ENCODE results near the gene CETN1.

The CETN1 gene

DNA sequence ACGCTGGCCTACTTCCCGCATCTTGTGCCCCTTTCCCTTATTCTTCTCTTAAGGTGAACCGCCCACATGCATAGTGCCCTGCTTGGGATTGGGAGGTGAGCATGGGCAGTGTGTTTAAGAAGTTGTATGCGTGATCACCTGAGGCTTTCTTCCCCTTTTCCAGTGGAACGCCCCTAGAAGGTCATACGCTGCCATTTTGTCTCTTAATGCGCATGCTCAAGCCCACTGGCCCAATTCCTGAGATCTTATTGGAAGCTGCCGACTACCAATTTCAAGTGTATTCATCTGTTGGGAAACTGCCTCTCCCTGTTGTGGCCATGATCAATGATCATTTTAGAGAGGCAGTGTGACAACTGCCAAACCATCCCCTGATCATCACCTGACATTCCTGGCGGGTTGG, 3.3 kb upstream of the CETN1 start:
- DNase-seq (ENCODE audit: low read depth in 1 of 2, low spot score in 1 of 2) = no peak

DNA sequence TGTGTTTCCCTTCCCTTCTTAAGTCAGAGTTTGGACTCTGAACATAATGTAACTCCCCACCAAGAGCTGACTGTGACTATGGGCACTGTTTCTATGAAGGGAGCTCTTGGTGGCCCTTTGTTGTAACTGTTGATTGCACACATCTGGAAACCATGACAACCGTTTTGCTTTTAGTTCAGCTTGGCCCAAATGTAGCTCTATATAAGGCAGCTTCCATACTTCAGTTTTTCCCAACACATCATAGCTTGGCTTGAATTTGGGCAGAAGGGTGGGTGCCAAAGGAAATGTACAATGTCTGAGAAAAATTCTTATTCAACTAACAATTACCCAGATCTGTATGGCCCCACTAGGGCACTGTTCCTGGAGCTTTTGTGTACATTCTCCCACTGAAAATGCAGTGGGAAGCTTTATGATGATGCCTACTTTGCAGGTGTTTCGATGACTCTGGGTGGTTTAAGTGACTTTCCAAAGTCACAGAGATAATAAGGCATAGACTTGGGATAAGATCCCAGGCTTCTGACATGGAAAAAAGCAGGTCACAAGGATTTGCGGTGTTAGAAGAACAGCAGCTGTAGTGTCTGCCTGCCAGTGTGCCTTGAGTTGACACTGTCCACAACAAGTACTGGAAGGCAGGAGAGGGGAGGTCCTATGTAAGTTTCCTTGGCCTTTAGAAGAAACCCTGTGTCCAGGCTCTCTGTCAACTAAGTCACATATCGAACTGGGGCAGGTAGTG, 2.4 kb upstream of the CETN1 start:
- no peak for DNase-seq (ENCODE audit: low read depth in 1 of 2, low spot score in 1 of 2)

DNA sequence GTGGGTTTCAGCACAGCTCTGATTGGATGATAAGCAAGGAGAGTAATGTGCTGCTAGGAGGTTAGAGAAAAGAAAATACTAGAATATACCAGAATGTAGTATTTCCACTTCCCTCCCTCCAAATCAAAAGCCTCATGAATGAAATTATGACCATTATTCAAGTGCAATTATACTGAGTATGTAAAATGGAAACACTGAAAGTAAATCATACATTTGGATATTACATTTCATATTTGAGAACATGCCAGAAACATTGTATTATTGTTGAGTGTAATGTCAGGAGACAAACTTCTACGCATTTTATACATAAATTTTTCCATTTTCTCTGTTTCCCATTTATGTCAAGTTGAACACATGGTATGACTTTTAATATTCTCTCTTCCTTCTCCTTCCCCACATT, 942 bp upstream of the CETN1 start:
- DNase-seq (ENCODE audit: low read depth in 1 of 2, low spot score in 1 of 2) = no peak

DNA sequence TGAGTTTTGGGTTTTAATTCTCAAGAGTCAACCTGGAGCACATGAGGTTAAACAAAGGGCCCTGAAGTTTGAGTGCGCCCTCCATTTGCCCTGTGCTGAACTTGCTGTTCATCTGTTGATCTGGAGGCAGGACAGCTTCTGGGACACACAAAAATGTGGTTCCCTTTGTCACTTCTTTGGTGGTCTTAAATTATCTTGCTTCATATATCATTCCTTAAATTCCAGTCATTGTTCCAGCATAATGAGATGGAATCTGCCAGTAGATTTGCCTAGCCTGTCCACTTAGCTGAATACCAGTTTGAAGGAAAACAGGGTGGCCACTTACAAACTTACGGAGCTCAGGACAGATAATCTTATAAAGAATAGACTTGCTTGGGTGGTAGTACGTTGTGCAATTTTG, 916 bp downstream of the CETN1 start:
- no peak for DNase-seq (ENCODE audit: low read depth in 1 of 2, low spot score in 1 of 2)

DNA sequence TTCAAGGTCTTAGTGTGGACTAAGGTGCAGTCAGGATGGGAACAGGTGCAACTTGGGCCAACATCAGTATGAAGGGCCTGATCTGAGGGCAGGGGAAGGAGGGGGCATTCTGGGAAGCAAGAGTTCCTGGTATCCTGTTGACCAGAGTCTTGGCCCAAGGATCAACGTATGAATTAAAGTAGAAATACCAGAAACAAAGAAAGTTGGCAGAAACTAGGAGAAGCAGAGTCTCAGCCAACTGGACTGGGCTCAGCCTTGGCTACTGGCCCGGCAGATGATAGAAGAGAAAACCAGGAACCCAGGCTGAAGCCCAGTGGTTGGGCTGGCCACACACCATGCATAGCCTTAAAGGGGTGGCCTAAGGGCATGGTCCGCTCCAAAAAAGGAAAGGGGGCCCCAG, 2.3 kb downstream of the CETN1 start:
- no peak for DNase-seq (ENCODE audit: low read depth in 1 of 2, low spot score in 1 of 2)

DNA sequence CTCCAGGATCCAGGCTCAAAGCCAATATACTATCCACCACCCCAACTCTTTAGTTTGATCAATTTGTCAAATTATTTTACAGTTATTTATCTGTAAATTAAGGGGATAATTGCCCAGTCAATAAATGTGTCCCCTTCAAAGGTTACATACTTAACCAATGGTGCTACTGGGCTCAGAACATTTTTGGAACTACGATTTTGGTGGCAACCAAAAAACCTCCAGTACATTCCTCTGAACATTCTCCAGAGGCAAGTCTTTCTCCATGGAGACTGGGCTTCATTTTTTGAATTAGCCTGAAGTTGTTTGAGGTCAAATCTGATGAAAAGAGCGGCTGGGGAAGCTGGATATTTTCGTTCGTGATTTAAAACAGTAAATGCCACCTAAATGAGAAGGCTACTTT, 14.9 kb downstream of the CETN1 start:
- no peak for DNase-seq (ENCODE audit: low read depth in 1 of 2, low spot score in 1 of 2)

DNA sequence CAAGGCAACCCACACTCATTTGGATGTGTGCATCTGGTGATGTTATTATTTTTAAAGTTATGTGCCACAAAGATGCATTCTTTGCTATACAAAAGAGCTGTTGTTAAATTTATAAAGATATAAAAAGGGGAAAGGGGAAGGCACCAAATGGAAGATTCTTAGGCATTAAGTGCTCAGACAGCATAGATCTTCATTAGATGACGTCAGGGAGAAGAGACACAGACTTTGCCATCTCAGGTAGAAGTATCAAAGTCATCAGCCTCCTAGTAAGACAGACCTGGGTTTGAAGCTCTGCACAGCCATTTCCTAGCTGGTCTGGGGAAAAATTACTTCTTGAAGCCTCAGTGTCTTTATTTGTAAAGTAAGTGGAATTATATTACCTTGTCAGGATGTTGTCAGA, 15.4 kb downstream of the CETN1 start:
- DNase-seq (ENCODE audit: low read depth in 1 of 2, low spot score in 1 of 2) = no peak

DNA sequence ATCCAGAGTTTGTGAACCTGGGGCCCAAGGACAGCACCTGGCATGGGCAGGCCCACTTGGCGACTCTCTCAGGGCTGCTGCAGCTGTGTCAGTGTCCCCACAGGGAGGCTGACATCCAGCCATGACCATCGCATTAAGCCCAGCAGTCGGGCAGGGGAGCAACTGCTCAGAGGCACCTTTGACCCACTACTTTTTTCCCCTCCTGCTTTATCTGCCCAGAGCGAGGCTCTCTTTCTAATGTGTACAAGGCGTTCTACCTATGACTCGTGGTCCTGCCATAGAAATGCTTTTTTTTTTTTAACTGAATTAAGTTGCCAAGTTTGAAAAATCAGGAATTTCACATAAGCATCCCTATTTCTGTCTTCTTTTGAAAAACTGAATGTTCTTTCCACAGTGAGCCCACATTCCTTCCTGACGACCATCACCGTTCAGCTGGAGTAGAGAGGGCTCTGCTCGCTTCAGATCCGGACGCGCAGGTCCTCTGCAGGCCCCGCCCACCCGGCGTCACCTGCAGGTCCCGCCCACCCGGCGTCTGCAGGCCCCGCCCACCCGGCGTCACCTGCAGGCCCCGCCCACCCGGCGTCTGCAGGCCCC, 16.2 kb downstream of the CETN1 start:
- DNase-seq (ENCODE audit: low read depth in 1 of 2, low spot score in 1 of 2) = no peak

DNA sequence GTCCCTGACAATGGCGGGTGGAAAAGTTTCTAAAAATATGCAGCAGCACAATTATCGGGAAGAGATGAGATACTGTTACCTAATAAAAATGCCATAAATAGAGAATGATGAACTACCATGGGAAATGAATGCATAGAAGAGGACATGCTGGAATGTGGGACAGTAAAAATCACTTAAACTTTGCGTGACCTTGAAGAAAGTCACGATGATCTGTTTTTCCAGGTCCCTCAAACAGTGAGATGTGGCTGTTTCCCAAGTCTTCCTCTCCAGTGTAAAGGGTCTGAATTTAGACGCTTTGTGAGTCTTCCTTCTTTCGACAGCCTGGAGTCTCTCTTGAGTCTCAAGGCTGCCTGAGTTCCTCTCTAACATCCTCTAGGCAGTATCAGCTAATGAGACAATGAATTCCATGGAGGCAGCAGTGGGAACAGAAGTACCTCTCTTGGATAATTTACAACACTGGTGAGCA, 18.0 kb downstream of the CETN1 start:
- DNase-seq (ENCODE audit: low read depth in 1 of 2, low spot score in 1 of 2) = no peak

DNA sequence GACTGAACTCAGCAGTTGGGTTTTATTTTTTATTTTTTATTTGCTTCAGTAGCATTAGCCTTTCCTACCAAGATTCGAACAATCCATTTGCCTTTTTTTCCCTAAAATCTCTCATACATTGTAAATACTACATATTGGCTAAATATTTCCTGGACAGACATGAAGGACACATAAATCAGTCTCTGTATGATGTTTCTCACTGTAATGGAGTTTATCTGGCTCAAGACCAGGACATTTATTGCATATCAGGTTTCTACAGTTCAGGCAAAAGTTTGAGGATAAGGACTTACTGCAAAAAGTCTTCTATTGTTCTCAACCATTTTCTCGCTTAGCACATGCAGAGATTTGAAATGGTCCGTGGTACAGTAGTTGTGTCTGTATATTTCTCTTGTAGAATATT, 19.9 kb downstream of the CETN1 start:
- no peak for DNase-seq (ENCODE audit: low read depth in 1 of 2, low spot score in 1 of 2)

DNA sequence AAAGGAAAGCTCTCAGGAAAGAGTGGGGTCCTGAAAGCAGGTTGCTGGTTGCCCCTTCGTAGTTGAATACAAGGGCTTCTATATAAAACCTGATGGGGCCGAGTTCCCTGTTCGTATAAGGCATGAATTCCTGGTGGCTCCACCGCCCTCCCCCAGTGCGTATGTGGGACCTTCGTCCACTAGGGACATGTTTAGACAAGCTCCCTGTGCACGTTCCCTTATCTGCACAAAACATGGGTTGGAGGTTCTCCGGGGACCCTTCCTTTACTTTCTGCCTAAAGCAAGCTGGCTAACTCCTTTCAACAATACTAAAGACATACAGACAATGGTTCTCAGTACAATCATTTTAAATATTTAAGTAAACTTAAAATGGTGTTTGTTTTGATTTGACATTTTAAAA, 24.6 kb downstream of the CETN1 start:
- no peak for DNase-seq (ENCODE audit: low read depth in 1 of 2, low spot score in 1 of 2)

DNA sequence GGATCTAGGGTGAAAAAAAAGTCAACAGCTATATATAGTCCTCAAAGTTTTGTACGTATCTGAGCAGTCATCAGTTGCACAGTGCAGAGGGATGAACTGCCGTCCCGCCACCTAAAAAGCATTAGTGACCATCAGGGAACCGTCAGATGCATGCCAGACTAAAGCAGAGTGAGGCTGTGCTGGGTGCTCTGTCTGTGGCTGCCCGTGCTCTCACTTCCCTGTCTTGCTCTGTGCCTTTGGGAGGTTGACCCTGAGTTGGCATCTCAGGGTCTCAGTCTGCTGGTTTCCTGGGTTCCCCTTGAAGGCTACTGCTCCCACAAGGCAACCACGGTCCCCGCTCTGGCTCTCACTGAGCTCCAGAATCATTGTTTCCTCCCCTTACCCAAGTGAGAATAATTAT, 27.8 kb downstream of the CETN1 start:
- DNase-seq (ENCODE audit: low read depth in 1 of 2, low spot score in 1 of 2) = no peak

DNA sequence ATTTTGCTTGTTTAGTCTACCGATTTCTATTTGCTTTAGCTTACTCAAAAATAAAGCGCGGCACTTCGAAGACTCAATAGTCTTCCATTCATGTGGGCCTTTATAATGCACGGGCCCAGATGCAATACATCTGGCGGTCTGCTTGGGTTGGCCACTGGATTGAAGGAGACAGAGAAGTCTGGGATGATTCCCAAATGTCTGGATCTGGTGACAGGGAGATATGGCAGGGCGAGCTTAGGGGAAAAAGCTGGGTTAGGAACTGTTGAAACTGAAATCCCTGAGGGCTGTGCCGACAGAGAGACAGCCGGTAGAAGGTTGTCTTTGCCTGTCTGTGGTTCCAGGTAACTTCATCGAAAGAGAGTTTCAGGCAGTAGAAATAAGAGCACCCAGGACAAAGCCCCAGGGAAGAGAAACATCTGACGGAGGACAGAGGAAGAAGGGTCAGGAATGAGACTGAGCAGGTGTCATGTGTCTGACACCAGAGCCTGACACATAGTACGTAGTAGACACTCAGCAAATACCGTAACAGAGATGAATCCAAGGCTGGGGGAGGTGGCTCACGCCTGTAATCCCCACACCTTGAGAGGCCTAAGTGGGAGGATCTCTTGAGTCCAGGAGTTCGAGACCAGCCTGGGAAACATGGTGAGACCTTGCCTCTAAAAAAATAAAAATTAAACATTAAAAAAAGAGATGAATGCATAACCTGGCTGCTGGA, 30.2 kb downstream of the CETN1 start:
- DNase-seq (ENCODE audit: low read depth in 1 of 2, low spot score in 1 of 2) = no peak

DNA sequence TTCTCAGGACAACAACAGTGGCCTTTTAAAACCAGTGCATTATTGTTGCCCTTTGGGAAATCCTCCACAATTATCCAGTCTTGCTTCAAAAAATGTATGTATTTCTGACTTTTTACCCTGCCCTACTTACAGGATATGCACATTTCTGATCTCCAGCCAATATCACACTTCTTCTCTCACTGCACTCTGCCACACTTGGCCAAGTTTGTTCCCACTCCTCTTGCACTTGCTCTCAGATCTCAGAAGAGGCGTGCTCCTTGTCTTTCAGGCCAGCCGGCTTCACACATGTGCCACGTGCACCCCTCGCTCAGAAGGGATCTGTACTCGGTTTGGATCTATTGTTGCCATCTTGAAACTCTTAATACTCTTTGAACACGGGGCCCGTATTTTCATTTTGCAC, 32.0 kb downstream of the CETN1 start:
- no peak for DNase-seq (ENCODE audit: low read depth in 1 of 2, low spot score in 1 of 2)

DNA sequence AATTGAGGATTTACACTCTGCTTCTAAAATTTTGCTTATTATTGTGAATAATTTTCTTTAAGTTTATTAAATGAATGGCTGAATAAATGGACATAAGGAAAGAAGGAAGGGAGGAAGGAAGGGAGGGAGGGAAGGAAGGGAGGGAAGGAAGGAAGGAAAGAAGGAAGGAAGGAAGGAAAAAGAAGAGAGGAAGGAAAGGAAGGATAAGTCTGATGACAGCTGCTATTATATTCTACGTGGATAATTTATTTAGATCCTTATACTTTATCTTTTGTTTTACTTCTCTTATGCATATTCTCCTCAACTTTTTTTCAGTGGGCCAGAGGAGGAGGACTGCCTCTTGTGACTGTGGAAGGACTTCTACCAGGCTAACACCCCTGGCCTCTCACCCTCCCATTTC, 34.0 kb downstream of the CETN1 start:
- no peak for DNase-seq (ENCODE audit: low read depth in 1 of 2, low spot score in 1 of 2)

DNA sequence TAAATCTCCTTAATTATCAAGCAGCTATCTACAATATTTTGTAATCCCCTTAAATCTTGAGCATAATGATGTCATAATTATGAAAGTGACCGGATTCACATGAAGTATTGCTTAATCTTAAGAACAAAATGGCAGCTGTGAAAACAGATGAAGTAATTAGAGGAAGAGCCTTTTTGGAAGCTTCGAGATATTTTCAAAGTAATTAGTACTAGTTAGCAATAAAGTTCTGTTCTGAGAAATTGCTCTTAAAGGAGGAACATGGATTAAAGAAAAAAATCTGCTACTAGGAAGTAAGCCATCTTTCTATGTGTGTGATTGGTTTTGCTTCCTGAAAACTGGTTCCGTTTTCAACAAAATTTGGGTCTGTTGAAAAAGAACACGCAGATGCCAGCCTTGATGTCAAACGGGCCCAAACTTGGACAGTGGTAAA, 34.9 kb downstream of the CETN1 start:
- DNase-seq (ENCODE audit: low read depth in 1 of 2, low spot score in 1 of 2) = no peak

DNA sequence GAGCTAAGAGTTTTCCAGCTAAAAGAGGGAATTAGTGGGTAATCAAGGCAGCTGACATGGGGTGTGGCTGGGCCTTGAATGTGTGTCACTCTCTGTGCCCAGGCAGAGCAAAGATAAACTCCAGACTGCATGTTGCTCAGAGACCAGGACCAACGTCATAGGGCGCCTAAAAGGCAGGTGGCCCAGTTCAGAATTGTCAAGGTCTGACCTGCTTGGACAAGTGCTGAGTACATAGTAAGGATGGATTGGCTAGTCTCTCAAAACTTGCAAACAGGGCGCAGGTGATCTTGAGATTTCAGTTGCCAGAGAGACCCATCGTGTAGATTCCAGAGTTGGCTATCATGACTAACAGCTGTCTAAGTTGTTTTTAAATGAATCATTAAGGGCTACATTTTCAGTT, 35.6 kb downstream of the CETN1 start:
- no peak for DNase-seq (ENCODE audit: low read depth in 1 of 2, low spot score in 1 of 2)

DNA sequence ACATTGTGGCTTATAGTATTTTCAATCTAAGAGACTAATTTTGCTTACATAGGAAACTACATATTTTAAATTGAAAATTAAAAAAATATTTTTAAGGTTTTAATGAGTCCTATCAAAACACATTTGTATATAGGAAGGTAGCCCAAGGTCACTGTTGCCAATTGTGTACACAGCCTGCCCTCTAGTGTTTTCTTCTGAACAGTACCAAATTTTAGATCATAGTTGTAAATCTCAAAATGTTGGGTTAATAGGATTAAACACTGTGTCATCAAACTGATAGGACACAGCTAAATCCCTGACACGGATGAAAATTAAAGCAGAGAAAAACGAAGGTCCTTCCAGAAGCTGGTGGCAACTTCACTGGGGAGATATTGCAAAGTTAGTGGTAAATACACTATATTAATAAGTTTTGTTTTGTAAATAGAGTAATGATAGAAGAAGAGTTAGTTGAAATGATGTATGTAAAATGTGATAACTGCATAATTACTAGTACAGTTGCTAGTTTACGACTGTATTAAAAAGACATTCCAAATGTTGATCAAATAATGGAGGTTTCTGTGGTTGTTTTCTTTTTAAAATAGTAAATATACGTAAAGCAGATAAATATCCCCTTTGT, 36.3 kb downstream of the CETN1 start:
- no peak for DNase-seq (ENCODE audit: low read depth in 1 of 2, low spot score in 1 of 2)

DNA sequence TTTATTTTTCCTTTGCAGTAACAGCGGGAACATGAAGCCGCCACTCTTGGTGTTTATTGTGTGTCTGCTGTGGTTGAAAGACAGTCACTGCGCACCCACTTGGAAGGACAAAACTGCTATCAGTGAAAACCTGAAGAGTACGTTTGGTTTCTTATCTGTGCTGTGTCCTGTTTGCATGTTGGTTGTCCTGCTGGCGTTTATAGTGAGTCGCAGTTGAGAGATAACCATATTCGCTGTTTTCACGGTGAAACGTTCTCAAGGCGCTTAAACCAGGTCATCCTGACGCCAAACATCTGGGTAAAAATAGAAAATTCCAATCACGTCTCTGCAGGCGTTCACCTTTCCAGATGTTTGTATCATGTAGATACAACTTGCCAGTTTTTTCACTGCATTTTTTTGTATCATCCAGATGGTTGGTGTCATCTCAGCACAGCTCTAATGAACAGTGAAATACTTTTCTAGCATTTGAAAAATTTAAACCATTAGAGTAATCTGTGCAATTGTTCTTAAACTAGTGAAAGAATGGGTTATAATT, 37.9 kb downstream of the CETN1 start:
- no peak for DNase-seq (ENCODE audit: low read depth in 1 of 2, low spot score in 1 of 2)

DNA sequence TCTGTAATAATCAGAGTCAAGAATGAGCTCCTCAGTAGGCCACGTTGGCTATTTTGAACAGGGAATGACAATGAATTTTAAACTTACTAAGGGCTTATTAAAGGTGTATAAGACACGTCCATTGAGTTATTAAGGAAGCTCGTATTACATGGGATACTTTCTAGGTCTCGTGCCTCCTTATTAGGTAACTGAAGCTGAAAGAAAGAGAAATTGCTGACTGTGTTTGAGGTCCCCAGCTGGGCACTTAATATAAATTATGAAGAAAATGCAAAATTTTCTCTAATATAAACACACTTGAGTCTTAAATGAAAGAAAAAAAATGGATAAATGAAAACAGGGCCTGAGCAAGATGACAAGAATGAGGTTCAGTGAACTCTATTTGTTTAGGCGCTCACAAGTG, 38.4 kb downstream of the CETN1 start:
- no peak for DNase-seq (ENCODE audit: low read depth in 1 of 2, low spot score in 1 of 2)

DNA sequence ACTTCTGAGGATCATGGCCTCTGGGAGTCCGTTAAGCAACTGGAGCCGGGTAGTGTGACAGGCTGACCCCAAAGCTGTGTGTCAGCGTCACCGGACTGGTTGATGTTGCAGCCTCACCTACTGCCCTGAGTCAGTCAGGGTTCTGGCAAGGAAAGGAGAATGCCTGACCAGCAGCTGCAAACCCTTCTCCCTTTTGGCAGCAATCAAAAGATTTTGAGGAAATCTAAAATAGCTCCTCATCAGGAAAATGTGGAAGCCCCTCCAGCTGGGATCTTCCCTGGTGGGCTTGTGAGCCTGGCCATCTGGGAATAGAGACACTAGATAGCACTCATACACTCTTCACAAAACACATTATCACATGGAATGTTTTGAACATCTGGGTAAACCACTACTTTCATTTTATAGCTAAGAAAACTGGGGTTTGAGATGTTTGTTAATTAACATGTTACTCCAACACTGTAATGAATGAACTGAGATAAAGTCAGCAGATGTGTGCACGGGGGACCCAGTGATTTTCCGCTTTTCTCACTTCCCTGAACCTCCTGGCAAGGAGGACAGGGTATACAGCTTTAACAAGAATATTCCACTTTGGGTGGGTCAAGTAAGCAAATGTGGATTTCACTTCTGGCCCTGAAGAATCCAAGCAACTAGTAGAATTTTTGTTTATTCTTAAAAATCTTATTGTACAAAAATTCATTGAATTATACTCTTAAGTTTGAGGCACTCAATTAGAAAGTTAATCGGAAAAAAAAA, 41.3 kb downstream of the CETN1 start:
- no peak for DNase-seq (ENCODE audit: low read depth in 1 of 2, low spot score in 1 of 2)
